Gastrocnemius medialis (tissue), 4 donors: Measurements from ENCODE around the gene PAK1.

Source experiments
- POLR2A ChIP-seq, 2 donors: fragments of 450-650 bp; IDR thresholded peaks; one replicate each; pipeline ENCODE4 v1.6.1; 2017; ENCODE audit warnings: antibody characterized with exemption in 2 of 2, mild to moderate bottlenecking in 2 of 2, moderate library complexity in 2 of 2
- TF ChIP-seq, protein P1 (sequence below), 5 experiments: fragments of 450-650 bp in 3 of 5; fragments of 200-600 bp in 2 of 5; sonication (generic) in 2 of 5; IDR thresholded peaks in 4 of 5; conservative IDR thresholded peaks in 1 of 5; 1 replicate in 4 of 5; 2 replicates in 1 of 5; pipeline ENCODE4 v1.5.1; 2016 to 2019; ENCODE audit warnings: antibody characterized with exemption in 5 of 5, mild to moderate bottlenecking in 3 of 5, moderate library complexity in 3 of 5

DNA sequence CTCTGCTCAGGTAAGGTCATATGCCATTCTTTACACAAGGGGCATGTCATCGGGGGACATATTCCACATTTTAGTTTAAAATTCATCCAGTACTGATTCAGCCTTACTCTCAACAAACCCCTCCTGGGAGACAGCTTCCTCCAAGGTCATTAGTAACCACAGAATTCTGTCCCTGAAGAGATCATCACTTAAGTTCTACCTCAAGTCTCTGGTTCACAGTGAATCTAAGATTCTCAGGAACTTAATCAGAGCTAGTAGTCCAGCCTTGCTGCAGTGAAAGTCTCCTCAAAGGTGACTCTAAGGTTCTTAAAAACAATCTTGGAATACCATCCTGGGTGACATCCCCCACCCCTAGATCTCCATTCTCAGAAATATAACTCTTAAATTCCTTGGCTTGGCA is 153.5 kb downstream of the PAK1 start:
- TF ChIP-seq, protein P1, sequence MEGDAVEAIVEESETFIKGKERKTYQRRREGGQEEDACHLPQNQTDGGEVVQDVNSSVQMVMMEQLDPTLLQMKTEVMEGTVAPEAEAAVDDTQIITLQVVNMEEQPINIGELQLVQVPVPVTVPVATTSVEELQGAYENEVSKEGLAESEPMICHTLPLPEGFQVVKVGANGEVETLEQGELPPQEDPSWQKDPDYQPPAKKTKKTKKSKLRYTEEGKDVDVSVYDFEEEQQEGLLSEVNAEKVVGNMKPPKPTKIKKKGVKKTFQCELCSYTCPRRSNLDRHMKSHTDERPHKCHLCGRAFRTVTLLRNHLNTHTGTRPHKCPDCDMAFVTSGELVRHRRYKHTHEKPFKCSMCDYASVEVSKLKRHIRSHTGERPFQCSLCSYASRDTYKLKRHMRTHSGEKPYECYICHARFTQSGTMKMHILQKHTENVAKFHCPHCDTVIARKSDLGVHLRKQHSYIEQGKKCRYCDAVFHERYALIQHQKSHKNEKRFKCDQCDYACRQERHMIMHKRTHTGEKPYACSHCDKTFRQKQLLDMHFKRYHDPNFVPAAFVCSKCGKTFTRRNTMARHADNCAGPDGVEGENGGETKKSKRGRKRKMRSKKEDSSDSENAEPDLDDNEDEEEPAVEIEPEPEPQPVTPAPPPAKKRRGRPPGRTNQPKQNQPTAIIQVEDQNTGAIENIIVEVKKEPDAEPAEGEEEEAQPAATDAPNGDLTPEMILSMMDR (IDR thresholded peaks at IDR 0.05 in 4 of 5, conservative IDR thresholded peaks at IDR 0.05 in 1 of 5), result no peak
- no peak for TF ChIP-seq POLR2A (IDR thresholded peaks at IDR 0.05)
